Fibroblast of upper back skin (primary cell): ENCODE measurements around the gene PLSCR5.

ENCODE experiments used
- DNase-seq: peaks from one replicate; pipeline ENCODE4 v3.0.0-alpha.2; 2013

Gene PLSCR5

DNA sequence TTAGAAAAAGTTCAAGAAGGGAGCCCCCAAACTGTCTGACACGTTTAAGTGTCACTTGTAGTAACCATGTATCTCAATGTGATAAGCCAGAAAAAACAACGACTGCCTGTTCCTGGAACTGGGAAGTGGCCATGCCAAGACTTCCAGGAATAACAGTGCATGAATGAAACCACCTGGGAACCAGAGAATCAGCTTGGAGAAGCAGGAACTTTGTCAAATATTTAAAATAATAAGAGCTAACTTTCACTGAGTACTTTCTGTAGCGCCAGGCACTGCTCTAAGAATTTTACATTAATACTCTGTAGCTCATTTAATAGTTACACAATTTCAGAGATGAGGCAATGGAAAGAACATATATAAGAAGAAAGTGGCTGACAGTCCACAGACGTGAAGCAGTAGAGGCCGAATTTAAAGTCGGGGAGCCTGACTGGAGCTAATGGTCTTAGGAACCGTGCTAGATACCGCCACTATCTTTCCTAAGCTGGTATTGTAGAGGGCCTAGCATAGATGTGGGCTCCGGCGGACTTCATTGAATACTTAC lies 61.6 kb downstream of the PLSCR5 start:
- DNase-seq: peak; percentile 29

DNA sequence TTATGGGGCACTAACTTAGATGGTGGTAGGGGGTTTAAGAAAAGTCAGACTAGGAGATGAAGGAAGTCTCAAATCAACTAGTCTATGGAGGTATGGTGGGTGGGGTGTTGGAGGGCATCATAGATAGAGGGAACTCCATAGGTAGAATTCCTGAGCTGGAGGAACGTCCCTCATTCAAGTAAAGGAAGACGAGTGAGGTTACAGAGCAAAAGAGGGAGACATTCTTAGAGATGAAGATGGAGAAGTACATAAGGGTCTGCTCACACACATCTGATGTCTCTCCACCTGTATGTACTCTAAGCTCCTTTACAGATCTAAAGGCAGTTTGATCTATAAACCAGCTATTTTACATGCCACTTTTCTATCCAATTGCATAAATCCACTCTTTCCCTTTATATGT lies 62.2 kb downstream of the PLSCR5 start:
- no peak for DNase-seq

DNA sequence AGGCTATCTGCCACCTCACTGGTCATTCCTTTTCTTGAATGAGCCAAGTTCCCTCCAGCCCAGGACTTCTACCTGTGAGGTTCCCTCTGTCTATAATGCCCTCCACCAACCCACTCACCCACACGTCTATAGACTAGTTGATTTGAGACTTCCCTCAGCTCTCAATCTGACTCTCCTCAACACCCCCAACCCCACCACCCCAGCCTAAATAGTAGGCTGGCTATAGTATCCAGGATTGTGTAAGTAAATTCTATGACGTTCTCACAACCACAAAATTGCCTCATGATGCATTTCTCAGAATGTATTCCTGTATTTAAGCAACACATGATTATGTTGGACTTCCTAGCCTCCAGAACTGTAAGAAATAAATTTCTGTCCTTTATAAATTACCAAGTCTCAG lies 63.0 kb downstream of the PLSCR5 start:
- DNase-seq: peak; percentile 53

DNA sequence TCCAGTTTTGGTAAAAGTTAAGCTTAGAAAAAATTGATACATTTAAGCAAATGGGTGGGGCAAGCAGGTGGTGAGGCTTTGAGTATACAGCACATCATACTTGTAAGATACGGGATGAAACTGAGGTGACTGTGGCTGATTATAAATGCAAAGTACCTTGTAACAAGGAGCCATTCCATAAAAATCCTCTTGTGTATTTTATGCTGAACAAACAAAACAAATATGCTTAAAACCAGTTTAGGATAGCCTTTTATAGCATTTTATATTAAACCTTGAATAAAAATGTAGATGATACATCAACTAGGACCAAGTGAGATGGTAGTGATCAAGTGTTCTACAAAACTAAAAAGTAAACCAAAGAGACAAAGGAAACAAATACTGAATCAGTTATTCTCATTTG lies 64.2 kb downstream of the PLSCR5 start:
- no peak for DNase-seq

DNA sequence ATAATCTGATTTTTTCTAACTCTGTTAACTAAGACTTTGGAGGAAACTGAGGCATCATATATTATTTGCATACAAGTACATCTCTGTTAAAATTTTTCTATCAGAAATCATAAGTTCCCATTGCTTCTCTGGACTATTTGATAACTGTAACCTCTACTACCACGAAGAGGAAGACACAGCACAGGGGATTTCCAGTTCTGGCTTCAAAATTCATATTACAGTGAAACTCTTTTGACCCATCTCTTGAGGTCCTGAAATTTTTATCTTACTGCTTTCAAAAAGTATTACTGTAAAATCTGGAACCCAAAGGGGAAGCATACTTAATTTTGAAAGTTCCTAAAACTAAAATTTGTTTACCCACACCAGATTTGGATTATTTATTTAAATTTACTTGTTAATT lies 64.9 kb downstream of the PLSCR5 start:
- DNase-seq: no peak

DNA sequence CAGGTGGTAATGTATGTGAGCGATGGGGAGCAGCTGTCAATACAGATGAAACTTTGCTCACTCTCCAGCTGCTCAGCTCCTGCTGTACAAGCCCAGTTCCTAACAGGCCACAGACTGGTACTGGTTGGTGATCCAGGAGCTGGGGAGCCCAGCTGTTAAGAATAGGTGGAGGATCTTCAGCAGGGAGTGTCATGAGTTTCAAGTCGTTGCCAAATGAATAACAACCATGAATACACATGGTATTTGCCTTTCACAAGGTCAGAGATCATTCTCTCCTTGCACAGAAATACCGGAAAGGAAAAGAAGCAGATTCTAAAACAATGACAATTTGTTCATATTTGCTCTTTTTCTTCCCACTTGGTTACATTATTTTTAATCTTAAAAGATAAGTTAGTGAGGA lies 65.8 kb downstream of the PLSCR5 start:
- no peak for DNase-seq

DNA sequence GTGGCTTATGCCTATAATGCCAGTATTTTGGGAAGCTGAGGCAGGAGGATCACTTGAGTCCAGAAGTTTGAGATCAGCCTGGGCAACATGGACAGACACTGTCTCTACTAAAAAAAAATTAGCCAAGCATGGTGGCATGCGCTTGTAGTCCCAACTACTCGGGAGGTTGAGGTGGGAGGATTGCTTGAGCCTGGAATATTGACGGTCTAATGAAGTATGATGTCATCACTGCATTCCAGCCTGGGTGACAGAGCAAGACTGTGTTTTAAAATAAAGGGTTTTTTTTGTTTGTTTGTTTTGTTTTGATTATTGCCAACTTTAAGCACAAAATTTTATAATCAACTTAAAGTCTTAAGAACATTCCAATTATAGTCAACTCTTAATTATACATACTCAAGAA lies 67.5 kb downstream of the PLSCR5 start:
- DNase-seq: no peak

DNA sequence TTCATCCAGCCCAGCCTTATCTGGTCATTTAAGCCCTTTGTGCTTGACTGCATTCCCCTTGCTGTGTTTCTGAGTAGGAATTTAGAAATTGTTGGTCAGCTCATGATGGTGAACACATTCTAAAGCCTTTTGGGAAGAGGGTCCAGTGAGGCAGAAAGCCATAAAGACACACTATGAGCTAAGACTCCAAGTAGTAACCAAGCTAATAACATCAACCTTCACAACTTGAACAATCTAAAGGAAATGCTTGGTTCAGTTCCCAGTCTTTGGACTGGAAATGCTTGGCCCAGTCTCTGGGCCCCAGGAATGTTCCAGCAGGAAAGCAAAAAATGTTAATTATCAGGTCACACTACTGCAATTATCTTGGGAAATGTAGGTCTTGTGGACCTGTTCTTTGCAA lies 68.5 kb downstream of the PLSCR5 start:
- no peak for DNase-seq
